Thyroid gland (tissue), 4 donors: Measurements from ENCODE around the gene MASP1.

Source experiments
- CTCF ChIP-seq, 6 experiments: fragments of 200-600 bp in 3 of 6; fragments of 450-650 bp in 3 of 6; sonication (generic) in 3 of 6; IDR thresholded peaks; one replicate each; pipeline ENCODE4 v1.5.1; 2016 to 2019; ENCODE audit warnings: antibody characterized with exemption in 6 of 6, mild to moderate bottlenecking in 2 of 6, inconsistent platforms in 1 of 6, moderate library complexity in 1 of 6
- POLR2A ChIP-seq, 2 donors: fragments of 450-650 bp; IDR thresholded peaks; one replicate each; pipeline ENCODE4 v1.6.1; 2017; ENCODE audit warnings: antibody characterized with exemption in 2 of 2, mild to moderate bottlenecking in 2 of 2, moderate library complexity in 1 of 2

DNA sequence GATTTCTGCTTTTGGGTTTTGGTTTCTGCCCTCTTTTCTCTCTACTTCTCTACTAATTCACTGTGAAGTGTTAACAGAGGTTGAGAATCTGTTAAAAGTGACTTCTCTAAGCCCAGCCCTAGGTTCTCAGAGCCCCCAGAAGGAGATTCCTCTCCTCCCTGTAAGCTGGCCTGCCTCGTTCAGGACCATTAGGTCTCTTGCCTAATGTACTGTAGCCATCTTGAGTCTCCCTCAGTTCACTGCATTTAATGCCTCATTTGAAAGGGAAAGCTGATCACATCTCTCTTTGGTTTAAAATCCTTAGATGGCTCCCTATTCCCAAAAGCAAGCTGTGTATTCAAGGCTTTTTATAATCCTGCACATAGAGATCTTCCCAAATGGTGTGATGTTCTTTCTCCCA lies 77.9 kb downstream of the MASP1 start:
- TF ChIP-seq CTCF (IDR thresholded peaks at IDR 0.05) (no peak), POLR2A (IDR thresholded peaks at IDR 0.05) (no peak)
